Stimulated activated CD8-positive, alpha-beta memory T cell treated with anti-CD3 and anti-CD28 coated beads, Interleukin-4, amount 100 ng/mL, for 1 hour (primary cell): ENCODE data around the gene FRG1.
"Not testable (repeated sequence)": the region's sequence is repeated elsewhere in the genome, so short reads cannot be mapped to it uniquely, and the experiment has no call there.

ENCODE experiments used
- DNase-seq, 2 donors: peaks; one replicate each; pipeline ENCODE4 v3.0.0-alpha.2; 2020; ENCODE audit warnings: low read depth in 2 of 2, low spot score in 1 of 2

FRG1 gene

GRCh38 chr4:189984661-189985060 lies 44.0 kb downstream of the FRG1 start:
- DNase-seq: not testable (repeated sequence)

- not testable (repeated sequence) for DNase-seq
Observed at GRCh38 chr4:189985651-189986243, 45.1 kb downstream of the FRG1 start.

- no peak for DNase-seq
Observed at GRCh38 chr4:189988877-189989431, 48.3 kb downstream of the FRG1 start.

- not testable (repeated sequence) for DNase-seq
Observed at GRCh38 chr4:189989941-189990340, 49.3 kb downstream of the FRG1 start.
